ENCODE measurements around the gene LRRC7. TPM values are rescaled to one million over a fixed set of nuclear protein-coding genes. Genes with fewer than 3 reads are reported as not detected.
"Not testable (repeated sequence)": the region's sequence is repeated elsewhere in the genome, so short reads cannot be mapped to it uniquely, and the experiment has no call there.

Gene LRRC7
- total and polyA plus RNA-seq, 2 experiments from 2014 or later: 1.2 TPM; not detected in 1

- no peak for TF ChIP-seq ZNF462 (CRISPR knock-in tag; IDR thresholded peaks at IDR 0.05)
Observed at GRCh38 chr1:69878338-69878737, 310.6 kb downstream of the LRRC7 start (continued).

- not testable (repeated sequence) for DNase-seq (ENCODE audit: low spot score); H3K27ac Mint-ChIP-seq
Observed at GRCh38 chr1:69888016-69888415, 320.3 kb downstream of the LRRC7 start.

GRCh38 chr1:69888657-69889056, 320.9 kb downstream of the LRRC7 start:
- Histone ChIP-seq H3F3A (replicated peaks; ENCODE audit: low read depth) (no peaks in the 10 kb centered on the region), H4K20me1 (replicated peaks; ENCODE audit: insufficient read depth) (no peaks in the 10 kb centered on the region), H3K27ac (ENCODE audit: low read depth) (no peak overlapping the region), H3K4me2 (no peak overlapping the region), H2AFZ (no peak overlapping the region), H3K36me3 (ENCODE audit: insufficient read depth) (0 out of 2 replicates have a peak, but pooled peaks cover 5% of the 10 kb centered on the region), H3K4me3 (no peak overlapping the region), H3K27me3 (ENCODE audit: insufficient read depth) (no peaks in the 10 kb centered on the region), H3K4me1 (ENCODE audit: insufficient read depth) (no peaks in the 10 kb centered on the region), H3K9me2 (ENCODE audit: insufficient read depth) (no peaks in the 10 kb centered on the region), H3K79me2 (replicated peaks; ENCODE audit: insufficient read depth) (no peaks in the 10 kb centered on the region)
- H3K27me3 Mint-ChIP-seq (ENCODE audit: insufficient read depth, low read depth, poor library complexity): no peaks in the 10 kb centered on the region
- H3K36me3 Mint-ChIP-seq (ENCODE audit: low read depth): peaks cover 22% of the 10 kb centered on the region; the same call in 2 of the 3 replicates
- TF ChIP-seq CTCF (conservative IDR thresholded peaks at IDR 0.05; ENCODE audit: low read depth in 2 of 2): no peak
- no peak for TF ChIP-seq EZH2 (IDR thresholded peaks at IDR 0.05; ENCODE audit: low read depth, unreplicated experiment)
- no peak for TF ChIP-seq REST (IDR thresholded peaks at IDR 0.05; ENCODE audit: unreplicated experiment)
- no peak for TF ChIP-seq ETS1 (IDR thresholded peaks at IDR 0.05)
- TF ChIP-seq ZNF114 (CRISPR knock-in tag; IDR thresholded peaks at IDR 0.05): no peak
- DNase-seq (ENCODE audit: low spot score) (no peak), ATAC-seq (no peak)
- peaks cover 31% of the 10 kb centered on the region for H3K9me3 Mint-ChIP-seq
- H3K4me1 Mint-ChIP-seq: no peaks in the 10 kb centered on the region
- H3K27ac Mint-ChIP-seq: no peak overlapping the region
- H3K4me3 Mint-ChIP-seq: no peak overlapping the region

More at GRCh38 chr1:69888016-69888415, 320.3 kb downstream of the LRRC7 start:
- Mint-ChIP-seq H3K9me3 (peaks cover 31% of the 10 kb centered on the region), H3K36me3 (ENCODE audit: low read depth) (peaks cover 22% of the 10 kb centered on the region; the same call in 2 of the 3 replicates)
- not testable (repeated sequence) for H3K4me1 Mint-ChIP-seq; H3K4me1 ChIP-seq (ENCODE audit: insufficient read depth); H3K27me3 Mint-ChIP-seq (ENCODE audit: insufficient read depth, low read depth, poor library complexity); H3K4me2 ChIP-seq; ATAC-seq; H3K9me2 ChIP-seq (ENCODE audit: insufficient read depth); H3K27ac ChIP-seq (ENCODE audit: low read depth); H2AFZ ChIP-seq; H3K36me3 ChIP-seq (ENCODE audit: insufficient read depth); H4K20me1 ChIP-seq (replicated peaks; ENCODE audit: insufficient read depth); H3K4me3 Mint-ChIP-seq; H3K79me2 ChIP-seq (replicated peaks; ENCODE audit: insufficient read depth); H3F3A ChIP-seq (replicated peaks; ENCODE audit: low read depth); H3K27me3 ChIP-seq (ENCODE audit: insufficient read depth); H3K4me3 ChIP-seq
